ENCODE data around the gene ASXL2.
"Not testable (repeated sequence)": the region's sequence is repeated elsewhere in the genome, so short reads cannot be mapped to it uniquely, and the experiment has no call there.

ASXL2 gene

DNA sequence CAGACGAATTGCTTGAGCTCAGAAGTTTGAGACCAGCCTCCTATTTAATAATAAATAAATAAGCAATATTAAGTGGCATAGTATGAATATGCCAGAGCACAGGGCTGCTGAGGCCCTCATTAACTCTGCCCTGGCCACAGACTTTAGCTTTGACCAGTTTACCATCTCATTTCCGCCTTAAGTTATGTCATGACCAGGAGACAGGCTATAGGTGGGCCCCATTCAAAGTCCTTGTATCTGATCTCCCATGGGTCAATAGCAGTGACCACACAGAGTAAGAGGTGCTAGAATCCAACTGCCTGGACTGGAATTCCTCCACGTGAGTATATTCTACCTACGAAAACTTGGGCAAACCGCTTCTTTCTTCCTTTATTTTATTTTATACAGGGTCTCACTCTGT, 13.4 kb upstream of the ASXL2 start:
- no peak for DNase-seq (ENCODE audit: low read depth in 2 of 2)

DNA sequence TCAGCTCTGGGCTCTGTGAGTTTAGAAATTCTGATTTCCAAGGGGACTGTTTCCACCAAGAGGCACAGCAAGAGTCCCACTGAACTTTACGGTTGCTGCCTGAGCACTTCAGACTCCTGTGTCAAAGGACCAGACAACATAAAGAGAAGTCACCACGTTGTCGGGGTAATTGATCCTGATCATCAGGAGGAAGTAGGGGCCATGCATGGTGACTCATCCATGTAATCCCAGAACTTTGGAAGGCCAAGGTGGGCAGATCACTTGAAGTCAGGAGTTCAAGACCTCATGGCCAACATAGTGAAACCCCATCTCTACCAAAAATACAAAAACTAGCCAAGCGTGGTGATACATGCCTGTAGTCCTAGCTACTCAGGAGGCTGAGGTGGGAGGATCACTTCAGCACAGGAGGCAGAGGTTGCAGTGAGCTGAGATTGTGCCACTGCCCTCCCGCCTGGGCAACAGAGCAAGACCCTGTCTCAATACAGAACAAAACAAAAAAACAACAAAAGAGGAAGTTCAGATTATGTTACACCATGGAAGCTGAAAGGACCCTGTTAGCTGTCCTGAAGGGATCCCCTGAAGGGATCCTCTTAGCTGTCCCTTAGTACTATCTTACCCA, 9.4 kb upstream of the ASXL2 start:
- no peak for DNase-seq (ENCODE audit: low read depth in 2 of 2)

DNA sequence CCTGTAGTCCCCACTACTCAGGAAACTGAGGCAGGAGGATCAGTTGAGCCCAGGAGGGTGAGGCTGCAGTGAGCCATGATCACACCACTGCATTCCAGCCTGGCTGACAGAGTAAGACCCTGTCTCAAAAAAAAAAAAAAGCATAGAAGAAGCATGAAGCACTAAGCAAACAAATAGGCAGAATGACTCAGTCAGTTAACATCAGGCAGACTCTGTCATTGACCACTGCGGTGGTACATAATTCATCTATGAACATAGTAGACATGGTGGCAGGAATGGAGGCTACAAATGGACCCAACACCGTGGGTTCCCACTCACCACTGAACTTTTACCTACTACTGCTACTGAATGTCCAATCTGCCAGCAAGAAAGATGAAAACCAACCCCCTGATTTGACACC, 7.6 kb upstream of the ASXL2 start:
- DNase-seq (ENCODE audit: low read depth in 2 of 2): no peak

DNA sequence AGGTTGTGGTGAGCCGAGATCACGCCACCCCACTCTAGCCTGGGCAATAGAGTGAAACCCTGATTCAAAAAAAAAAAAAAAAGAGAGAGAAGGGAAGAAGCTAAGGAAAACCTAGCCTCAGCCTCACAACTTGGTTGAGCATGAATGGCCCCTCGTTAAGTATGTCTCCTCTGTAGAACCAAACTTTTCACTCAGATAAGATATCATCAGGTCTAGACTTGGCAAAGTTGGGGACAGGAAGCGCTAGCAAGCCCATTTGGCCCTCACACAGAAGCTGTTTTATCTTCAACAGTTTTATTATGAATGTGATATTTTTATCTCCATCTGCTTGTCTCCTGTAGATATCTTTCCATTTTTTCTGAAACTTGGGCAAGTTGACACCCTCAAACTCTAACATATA, 3.5 kb upstream of the ASXL2 start:
- DNase-seq (ENCODE audit: low read depth in 2 of 2): no peak

DNA sequence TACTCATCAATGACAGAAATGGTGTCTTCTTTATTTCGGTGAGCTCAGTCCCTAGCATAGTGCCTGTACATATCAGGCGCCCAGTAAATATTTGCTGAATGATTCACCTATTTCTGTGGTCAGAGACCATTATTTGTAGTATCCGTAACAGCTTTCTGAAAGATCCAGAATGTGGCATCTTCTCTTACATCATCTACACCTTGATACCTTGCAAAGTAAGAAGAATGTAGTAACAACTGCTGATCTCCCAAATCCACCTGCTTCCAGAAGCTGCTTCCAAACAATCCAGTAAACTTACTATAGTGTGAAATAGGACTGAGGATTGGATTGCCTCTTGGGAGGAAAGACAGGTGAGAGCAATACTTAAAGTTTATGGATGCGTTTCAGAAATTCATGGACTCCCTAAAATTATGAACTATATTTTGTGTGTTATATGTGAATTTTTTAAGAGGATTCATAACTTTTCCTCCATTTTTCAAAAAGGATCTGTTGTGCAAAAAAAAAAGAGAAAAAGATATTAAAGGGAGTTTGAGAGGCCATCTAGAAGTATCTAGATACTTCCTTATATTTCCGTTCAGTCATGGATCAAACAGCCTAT, 945 bp upstream of the ASXL2 start:
- DNase-seq (ENCODE audit: low read depth in 2 of 2): no peak

DNA sequence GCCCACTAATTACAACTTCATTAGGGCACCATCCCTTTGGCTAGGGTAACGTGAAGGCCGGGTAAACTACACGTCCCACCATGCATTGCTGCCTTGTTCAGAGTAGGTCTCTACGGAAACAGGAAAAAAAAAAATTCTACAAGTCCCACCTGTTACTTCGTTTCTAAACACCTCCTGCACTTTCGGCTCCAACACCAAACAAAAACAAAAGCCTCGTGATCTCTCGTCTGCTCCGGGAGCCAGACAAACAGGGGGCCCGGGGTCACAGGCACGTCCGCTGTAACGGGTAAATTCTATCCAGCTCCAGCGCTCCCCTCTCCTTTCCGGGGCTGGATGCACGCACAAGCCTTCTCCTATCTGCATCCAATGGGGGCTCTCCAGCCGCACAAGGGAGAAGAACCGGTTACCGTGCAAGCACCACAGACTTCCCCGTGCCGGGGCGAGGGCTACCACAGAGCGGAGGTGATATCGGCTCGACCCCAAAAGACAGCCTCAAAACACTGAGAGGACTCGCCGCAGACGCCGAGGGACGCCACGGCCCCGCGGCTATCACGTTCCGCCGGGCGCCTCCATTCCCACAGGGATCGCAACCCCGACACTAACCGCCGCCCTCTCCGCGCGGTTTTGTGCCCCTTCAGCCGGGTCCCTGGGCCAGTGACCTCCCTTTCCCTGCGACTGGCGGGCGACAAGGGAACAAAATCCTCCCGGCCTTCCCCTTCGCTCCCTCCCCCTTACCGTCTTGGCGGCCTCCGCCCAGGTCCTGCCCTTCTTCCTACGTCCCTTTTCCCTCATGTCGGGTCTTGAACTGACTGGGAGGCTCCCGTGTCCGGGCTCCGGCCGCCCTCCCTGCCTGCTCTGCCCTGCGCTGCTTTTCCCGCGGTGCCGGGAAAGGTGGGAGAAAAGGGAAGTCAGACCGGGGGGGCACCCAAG, 591 bp downstream of the ASXL2 start:
- peak; percentile 26 to 27 for DNase-seq (ENCODE audit: low read depth in 2 of 2)

DNA sequence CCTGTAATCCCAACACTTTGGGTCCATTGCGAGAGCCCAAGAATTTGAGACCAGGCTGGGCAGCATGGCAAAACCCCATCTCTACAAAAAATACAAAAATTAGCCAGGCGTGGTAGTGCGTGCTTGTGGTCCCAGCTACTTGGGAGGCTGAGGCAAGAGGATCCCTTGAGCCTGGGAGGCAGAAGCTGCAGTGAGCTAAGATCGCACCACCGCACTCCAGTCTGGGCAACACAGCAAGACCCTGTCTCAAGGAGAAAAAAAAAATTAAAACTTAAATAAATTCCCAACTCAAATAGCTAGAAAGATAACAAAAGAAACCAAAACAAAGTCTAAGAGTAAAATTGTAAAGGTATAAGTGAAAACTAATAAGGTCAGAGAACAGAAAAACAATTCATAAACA, 6.2 kb downstream of the ASXL2 start:
- DNase-seq (ENCODE audit: low read depth in 2 of 2): no peak

DNA sequence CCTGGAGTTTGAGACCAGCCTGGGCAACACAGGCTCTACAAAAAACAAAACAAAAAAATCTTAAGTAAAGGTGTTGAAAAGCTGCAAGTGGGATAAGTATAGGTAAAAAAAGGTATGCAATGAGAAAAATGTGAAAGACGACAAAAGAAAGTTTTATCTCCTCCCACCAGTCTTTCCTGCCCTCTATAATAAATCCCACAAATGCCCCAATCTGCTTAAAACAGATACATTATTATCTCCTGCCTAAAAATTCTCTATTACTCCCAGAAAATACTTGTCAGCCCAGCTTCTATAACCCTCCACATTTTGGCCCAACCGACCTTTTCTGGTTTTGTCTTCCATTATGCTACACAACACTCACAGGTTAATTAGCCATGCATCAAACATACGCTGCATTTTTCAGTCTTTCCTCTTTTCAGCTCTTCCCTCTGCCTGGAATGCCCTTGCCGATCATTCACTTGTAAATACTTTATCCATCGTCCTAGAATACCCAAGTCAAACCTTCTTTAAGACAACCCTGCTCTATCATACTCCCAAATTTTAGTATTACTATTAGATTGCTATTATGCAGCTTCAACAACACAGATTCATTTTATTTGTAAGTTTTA, 10.8 kb downstream of the ASXL2 start:
- DNase-seq (ENCODE audit: low read depth in 2 of 2): no peak

DNA sequence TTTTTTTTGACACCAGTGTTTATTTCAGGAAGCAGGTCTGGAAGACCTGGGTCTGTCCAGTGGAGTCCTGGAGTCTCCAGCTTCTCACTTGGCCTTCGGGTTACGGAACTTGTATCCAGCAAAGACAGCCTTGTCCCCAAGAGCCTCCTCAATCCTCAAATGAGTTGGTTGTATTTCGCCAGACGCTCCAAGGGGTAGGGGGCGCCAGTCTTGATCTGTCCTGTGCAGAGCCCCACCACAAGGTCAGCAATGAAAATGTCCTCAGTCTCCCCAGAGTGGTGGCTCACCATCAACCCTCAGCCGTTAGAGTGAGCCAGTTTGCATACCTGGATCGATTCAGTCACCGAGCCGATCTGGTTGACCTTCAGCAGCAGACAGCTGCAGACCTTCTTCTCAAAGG, 21.9 kb downstream of the ASXL2 start:
- no peak for DNase-seq (ENCODE audit: low read depth in 2 of 2)

DNA sequence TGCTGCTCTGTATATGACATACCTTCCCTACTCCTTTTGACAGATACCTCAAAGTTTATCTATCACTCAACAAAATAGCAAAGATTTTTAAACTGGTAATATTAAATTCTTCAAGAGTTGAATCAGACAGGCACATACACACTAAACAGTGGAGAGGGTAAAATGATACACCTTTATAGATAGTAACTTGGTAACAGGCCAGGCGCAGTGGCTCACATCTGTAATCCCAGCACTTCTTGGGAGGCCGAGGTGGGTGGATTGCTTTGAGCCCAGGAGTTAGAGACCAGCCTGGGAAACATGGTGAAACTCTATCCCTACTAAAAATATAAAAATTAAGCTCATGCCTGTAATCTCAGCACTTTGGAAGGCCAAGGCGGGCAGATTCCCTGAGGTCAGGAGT, 23.2 kb downstream of the ASXL2 start:
- no peak for DNase-seq (ENCODE audit: low read depth in 2 of 2)

DNA sequence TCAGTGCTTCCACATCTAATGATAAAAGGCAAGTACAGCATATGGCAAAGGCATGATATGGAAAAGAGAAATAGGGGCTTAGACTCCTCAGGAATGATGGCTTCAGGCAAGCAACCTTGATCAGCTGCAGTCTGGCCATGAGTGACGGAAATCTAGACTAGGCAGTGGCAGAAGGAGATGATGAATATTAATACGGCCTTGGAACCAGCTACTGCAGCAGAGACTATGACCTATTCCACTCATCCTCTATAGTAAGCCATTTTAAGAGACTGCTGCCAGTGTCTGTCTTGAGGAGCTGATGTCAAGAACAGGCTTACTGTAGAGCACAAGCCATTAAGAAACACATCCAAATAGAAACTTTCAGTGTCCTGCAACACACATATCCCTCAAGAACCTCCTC, 23.7 kb downstream of the ASXL2 start:
- DNase-seq (ENCODE audit: low read depth in 2 of 2): no peak

DNA sequence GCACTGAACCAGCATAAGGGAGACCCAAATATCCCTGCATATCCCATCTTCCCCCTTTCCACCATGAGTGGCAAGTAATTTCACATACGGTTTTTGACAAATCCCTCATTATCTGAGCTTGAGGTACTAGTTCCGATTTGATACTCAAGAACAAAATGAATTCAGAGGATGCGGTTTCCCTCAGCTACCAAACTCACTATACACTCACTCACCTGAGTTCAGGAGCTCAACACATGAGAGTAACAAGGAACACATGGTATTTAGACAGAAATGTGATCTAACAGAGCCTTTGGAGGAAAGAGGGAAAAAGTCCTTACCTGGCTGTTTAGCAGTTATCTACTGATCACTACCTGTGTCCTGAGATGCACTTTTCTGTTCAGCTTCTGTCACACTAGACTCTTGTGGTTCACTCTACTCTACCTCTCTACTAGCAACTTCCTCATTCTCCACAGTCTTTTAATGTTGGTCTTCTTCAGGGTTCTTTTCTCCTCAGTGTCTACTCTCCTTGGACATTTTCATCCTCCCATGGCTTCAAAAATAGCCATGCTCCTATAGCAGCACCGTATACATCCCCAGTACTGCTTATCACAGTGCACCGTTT, 25.1 kb downstream of the ASXL2 start:
- no peak for DNase-seq (ENCODE audit: low read depth in 2 of 2)

DNA sequence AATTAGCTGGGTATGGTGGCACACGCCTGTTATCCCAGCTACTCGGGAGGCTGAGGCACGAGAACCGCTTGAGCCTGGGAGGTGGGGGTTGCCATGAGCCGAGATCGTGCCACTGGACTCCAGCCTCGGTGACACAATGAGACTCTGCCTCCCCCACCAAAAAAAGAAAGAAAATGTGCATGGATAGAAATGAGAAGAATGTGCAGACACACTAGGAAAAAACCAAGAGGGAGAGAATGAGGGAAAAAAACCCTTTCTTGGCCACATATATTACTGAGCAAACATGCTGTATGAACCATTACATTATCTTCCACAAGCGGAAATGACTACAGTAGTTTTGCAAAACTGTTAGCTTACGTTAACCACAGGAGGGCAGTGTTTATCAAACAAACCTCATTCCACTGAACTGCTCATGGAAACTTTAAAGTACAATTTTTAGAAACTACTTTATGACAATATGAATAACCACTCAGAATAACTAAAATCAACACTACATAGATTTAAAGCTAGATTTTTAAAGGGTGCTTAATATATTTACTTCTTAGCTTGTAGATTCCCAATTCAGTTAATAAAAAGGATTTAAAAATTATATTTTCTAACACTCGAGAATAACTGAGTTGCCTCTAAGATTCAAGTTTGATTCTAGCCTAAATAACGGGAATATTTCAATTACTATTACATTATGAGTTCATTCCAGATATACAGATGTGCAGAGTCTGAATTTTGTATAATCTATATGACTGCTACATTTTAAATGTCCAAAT, 26.4 kb downstream of the ASXL2 start:
- no peak for DNase-seq (ENCODE audit: low read depth in 2 of 2)

DNA sequence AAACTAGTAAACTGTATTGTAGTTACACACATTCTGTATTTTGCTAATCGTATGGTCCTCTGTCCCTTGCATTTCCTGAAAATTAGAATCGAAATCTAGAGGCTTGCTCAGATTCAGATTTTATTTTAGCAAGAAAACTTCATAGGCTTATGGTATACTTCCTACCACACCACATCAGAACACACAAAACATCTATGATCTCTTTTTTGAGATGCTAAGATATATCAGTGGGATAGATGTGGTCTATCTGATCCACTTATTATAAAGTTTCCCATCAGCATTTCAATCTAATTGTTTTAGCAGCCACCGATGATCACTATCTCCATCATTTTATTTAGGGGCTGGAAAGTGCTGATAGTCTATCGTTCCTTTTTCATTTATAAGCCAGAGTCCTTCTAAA, 27.9 kb downstream of the ASXL2 start:
- DNase-seq (ENCODE audit: low read depth in 2 of 2): not testable (repeated sequence)

DNA sequence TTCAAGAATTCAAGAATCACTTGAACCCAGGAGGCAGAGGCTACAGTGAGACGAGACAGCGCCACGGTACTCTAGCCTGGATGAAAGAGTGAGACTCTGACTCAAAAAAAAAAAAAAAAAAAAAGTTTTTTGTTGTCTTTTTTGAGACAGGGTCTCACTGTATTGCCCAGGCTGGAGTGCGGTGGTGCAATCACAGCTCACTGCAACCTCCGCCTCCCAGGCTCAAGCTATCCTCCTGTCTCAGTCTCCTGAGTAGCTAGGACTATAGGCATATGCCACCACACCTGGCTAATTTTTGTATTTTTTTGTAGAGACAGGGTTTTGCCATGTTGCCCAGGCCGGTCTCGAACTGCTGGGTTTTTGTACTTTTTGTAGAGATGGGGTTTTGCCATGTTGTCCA, 28.9 kb downstream of the ASXL2 start:
- DNase-seq (ENCODE audit: low read depth in 2 of 2): not testable (repeated sequence)

DNA sequence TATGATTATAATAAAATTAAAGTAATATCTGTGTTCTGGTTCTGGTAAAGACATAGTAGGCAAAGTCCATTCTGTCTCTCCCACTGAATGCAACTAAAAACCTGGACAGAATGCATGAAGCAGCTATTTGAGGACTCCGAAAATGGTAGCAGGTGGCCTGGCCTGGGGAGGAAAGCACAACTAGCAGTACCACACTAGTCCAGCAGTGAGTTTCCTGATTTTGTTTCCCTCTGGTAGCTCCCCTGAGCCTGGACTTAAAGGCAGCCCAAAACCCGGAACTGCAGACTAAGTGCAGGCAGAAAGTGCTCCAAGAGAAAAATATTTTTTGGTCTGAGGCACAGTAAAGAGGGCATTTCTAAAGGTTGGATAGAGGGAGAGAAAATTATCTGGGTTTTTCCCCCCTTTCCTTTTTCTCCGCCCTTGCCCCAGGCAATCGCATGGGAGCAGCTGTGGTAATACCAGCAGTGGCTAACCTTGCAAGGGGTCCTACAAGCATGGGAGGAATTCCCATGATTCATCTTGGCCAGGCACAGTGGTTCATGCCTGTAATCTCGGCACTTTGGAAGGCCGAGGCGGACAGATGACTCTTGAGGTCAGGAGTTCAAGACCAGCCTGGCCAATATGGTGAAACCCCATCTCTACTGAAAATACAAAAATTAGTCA, 32.3 kb downstream of the ASXL2 start:
- no peak for DNase-seq (ENCODE audit: low read depth in 2 of 2)

DNA sequence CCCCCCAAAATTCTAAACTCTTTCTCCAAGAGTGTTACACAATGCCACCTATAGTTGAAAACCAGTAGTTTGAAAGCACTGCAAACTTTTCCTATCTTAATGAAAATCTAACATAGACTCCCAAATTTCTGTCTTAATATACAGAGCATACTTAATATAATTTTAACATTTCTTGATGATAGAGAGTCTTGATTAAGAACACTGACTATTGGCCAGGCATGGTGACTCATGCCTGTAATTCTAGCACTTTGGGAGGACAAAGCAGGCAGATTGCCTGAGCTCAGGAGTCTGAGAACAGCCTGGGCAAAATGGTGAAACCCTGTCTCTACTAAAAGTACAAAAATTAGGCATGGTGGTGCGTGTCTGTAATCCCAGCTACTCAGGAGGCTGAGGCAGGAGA, 34.2 kb downstream of the ASXL2 start:
- no peak for DNase-seq (ENCODE audit: low read depth in 2 of 2)

DNA sequence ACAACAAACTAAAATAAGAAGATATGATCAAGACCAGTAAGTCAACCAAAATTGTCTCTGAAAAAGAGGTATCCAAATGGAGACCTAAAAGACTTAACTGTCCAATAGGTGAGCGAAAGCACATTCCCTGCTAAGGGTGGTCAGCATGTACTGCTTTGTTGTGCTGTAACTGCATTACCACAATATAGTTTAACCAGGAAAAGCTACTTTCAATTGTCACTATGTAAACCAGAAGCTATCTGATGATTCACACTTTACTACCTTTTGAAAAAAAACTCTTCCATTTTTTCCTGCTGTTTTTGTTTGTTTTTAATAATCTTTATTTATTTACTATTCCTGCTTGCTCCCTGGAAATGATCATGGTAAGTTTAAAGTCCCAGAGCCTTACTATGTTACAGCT, 36.1 kb downstream of the ASXL2 start:
- DNase-seq (ENCODE audit: low read depth in 2 of 2): no peak

DNA sequence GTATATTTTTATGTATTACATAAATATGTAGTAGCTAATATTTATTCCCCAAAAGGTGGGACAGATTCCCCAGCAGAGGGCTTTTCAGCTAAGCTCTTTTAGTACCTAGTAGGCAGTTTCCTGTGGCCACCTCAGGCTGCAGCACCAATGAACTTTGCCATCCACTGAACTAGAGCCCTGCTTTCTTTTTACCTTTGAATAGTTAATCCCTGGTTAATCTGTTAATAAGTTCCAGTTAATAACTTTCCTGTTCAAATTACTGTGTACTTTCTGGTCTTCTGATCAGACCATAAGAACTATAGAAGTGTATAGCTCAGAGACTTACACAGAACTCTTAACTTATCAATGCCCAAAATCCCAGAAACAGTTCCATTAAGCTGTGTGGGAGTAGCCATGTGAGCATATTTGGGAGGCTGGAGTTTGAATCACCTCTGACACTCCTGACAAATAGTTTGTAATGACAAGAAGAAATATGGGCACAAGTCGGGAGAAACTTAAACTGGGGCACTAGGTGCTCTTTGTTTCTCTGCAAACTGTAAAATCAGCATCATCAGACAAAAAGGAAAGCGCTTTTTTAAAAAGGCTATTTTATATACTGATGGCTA, 40.0 kb downstream of the ASXL2 start:
- DNase-seq (ENCODE audit: low read depth in 2 of 2): no peak

DNA sequence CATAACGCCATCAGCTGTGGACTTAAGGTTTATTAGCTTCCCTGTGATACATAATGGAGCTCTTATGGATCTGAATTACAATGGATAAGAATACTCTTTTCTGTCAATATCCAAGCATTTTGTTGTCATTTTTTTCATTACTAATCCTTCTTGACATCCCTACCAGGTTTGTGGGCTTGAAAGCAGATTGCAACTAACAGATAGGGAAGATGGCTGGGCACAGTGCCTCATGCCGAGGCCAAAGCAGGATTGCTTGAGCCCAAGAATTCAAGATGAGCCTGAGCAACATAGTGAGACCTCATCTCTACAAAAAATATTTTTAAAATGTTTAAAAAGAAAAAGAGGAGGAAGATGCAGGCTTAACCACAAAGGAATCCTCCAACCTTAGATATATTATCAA, 42.4 kb downstream of the ASXL2 start:
- DNase-seq (ENCODE audit: low read depth in 2 of 2): no peak

Measured in stimulated activated CD4-positive, alpha-beta T cell treated with anti-CD3 and anti-CD28 coated beads, Interleukin-4, amount 100 ng/mL, for 48 hours (primary cell).